ENCODE data around the gene RTN4RL2. TPM values are rescaled to one million over a fixed set of nuclear protein-coding genes. Genes with fewer than 3 reads are reported as not detected.

RTN4RL2 gene
- total and polyA plus RNA-seq, 2 donors (not counting 3 experiments of a cell fraction or from before 2014, with no cell fraction given), result 0.35 to 1.3 TPM

DNA sequence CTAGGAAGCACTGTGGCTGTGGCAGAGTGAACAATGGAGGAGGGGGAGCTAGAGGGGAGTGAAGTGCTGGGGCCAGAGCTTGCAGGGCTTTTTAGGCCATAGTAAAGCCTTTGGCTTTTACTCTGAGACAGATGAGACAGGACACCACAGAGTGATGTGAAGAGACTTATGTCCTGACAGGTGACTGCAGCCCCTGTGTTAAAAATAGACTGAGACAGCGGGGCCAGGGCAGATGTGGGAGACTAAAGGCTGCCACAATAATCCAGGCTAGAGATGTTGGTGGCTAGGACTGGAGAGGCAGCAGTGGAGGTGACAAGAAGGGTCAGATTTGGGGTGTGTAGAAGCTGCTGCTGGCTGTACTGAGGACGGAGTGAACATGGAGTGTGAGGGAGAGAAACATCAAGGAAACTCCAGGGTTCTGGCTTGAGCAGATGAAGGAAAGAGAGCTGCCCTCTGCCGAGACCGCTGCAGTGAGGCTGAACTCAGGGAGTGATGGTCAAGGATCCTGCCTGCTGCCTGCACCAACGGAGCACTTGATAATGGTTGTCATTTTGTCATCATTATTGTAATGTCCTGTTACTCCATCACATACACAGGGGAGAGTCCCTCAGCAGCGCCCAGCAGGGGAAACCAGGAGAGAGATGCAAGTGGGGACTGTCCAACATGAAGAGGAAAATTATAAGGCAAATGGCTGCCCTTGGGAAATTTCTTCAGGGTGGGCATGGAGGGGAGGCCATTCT is 27.8 kb downstream of the RTN4RL2 start:
- intact Hi-C loops (cut with micrococcal nuclease), result no loop called here
- Histone ChIP-seq H3K4me1 (ENCODE audit: control insufficient read depth, extremely low read depth, insufficient read depth, low read length) (peaks cover 3% of the 10 kb centered on the region), H3K9me1 (replicated peaks; ENCODE audit: control insufficient read depth, extremely low read depth, insufficient read depth, low read length) (no peaks in the 10 kb centered on the region), H3K27ac (ENCODE audit: insufficient read depth, low read depth, low read length) (no peak overlapping the region), H3K79me2 (ENCODE audit: control insufficient read depth, insufficient read depth, low read length) (no peaks in the 10 kb centered on the region), H3K4me3 (replicated peaks in 1 of 3; ENCODE audit: insufficient read depth in 1 of 3, low read depth in 1 of 3, low read length in 3 of 3) (no peak overlapping the region), H2AFZ (ENCODE audit: low read depth, low read length) (no peak overlapping the region), H3K9me3 (replicated peaks; ENCODE audit: control insufficient read depth, insufficient read depth, low read length) (no peaks in the 10 kb centered on the region), H4K20me1 (replicated peaks; ENCODE audit: control insufficient read depth, extremely low read depth, insufficient read depth, low read length) (no peaks in the 10 kb centered on the region), H3K36me3 (ENCODE audit: control insufficient read depth in 2 of 2, extremely low read depth in 1 of 2, insufficient read depth in 2 of 2, low read length in 2 of 2) (peaks cover 0 to 2% of the 10 kb centered on the region in 2 experiments), H3K9ac (replicated peaks; ENCODE audit: extremely low read depth, insufficient read depth, low read length) (no peak overlapping the region), H3K4me2 (ENCODE audit: insufficient read depth, low read length) (no peak overlapping the region), H3K27me3 (ENCODE audit: control insufficient read depth in 2 of 2, insufficient read depth in 2 of 2, low read length in 2 of 2) (no peaks in the 10 kb centered on the region)
- ChIA-PET CTCF (interaction anchor here (0.8 to 8.6 kb wide), 3 partner anchors 12 to 39 kb away, joined by 3 to 316 read pairs (median 5); partner anchors contain the start of gene TIMM10), POLR2A (no interaction called here)
- no peak for FAIRE-seq
- TF ChIP-seq MYC (IDR thresholded peaks at IDR 0.05; ENCODE audit: low read depth, low read length), result no peak
- no peak for TF ChIP-seq EZH2 (IDR thresholded peaks at IDR 0.05; ENCODE audit: borderline replicate concordance, low read depth, low read length, severe bottlenecking)
- TF ChIP-seq, protein P1, sequence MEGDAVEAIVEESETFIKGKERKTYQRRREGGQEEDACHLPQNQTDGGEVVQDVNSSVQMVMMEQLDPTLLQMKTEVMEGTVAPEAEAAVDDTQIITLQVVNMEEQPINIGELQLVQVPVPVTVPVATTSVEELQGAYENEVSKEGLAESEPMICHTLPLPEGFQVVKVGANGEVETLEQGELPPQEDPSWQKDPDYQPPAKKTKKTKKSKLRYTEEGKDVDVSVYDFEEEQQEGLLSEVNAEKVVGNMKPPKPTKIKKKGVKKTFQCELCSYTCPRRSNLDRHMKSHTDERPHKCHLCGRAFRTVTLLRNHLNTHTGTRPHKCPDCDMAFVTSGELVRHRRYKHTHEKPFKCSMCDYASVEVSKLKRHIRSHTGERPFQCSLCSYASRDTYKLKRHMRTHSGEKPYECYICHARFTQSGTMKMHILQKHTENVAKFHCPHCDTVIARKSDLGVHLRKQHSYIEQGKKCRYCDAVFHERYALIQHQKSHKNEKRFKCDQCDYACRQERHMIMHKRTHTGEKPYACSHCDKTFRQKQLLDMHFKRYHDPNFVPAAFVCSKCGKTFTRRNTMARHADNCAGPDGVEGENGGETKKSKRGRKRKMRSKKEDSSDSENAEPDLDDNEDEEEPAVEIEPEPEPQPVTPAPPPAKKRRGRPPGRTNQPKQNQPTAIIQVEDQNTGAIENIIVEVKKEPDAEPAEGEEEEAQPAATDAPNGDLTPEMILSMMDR (IDR thresholded peaks at IDR 0.05; ENCODE audit: extremely low read depth in 1 of 2, insufficient read depth in 1 of 2, low read depth in 1 of 2, low read length in 2 of 2), result no peak
- TF ChIP-seq POLR2A (IDR thresholded peaks at IDR 0.05; ENCODE audit: low read depth, low read length), result no peak
- no peak for TF ChIP-seq POLR2AphosphoS5 (IDR thresholded peaks at IDR 0.05; ENCODE audit: insufficient read depth, low read depth, low read length)
- no peak for TF ChIP-seq JUN (IDR thresholded peaks at IDR 0.05; ENCODE audit: borderline replicate concordance, insufficient read depth, insufficient read length, low read depth)
- TF ChIP-seq FOS (IDR thresholded peaks at IDR 0.05; ENCODE audit: borderline replicate concordance, insufficient read depth, low read length), result no peak
- TF ChIP-seq, protein P2, sequence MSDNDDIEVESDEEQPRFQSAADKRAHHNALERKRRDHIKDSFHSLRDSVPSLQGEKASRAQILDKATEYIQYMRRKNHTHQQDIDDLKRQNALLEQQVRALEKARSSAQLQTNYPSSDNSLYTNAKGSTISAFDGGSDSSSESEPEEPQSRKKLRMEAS (IDR thresholded peaks at IDR 0.05; ENCODE audit: insufficient read depth, insufficient read length), result no peak
- TF ChIP-seq GATA2 (IDR thresholded peaks at IDR 0.05; ENCODE audit: insufficient read depth, insufficient read length, low read depth, low read length), result no peak
- BruUV-seq (replicated peaks), result no TSS peak
- dilution Hi-C loops (cut with MboI; ENCODE audit: extremely low pct_ligation_motif_present, low sequenced_read_pairs), result no loop called here
- no peak for DNase-seq (ENCODE audit: low read depth, low spot score)

Measured in endothelial cell of umbilical vein (primary cell).